Measurements from ENCODE around the gene ALDH1A3. TPM values are rescaled to one million over a fixed set of nuclear protein-coding genes. Genes with fewer than 3 reads are reported as not detected.

ALDH1A3 gene
- total and polyA plus RNA-seq, 11 donors, result 0.82 to 37.1 (median 4.7) TPM

DNA sequence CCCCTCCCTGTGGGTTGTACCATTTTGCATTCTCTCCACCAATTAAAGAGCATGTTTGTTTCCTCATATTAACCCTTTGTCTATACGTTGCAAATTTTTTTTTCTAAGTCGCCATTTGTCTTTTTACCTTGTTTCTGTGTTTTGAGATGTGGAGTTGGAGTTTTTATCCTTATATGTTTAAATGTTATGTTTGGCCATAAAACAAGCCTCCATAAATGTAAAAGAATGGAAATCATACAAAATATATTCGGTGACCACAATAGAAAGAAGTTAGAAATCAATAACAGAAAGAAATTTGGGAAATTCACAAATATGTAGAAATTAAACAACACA lies 68.8 kb downstream of the ALDH1A3 start:
- 84 to 91% (median 89%) methylated on average over 3 of the region's 3 CpGs for WGBS, 4 donors
- Histone ChIP-seq H3K36me3 (no peaks in the 10 kb centered on the region), H3K27ac (no peak overlapping the region), H3K4me1 (peaks cover 0 to 25% (median 0%) of the 10 kb centered on the region in 12 donors), H3K4me3 (no peak overlapping the region), H3K27me3 (no peaks in the 10 kb centered on the region), H3K9me3 (no peaks in the 10 kb centered on the region)
- DNase-seq (no peak), ATAC-seq (no peak)
- TF ChIP-seq, protein P1, sequence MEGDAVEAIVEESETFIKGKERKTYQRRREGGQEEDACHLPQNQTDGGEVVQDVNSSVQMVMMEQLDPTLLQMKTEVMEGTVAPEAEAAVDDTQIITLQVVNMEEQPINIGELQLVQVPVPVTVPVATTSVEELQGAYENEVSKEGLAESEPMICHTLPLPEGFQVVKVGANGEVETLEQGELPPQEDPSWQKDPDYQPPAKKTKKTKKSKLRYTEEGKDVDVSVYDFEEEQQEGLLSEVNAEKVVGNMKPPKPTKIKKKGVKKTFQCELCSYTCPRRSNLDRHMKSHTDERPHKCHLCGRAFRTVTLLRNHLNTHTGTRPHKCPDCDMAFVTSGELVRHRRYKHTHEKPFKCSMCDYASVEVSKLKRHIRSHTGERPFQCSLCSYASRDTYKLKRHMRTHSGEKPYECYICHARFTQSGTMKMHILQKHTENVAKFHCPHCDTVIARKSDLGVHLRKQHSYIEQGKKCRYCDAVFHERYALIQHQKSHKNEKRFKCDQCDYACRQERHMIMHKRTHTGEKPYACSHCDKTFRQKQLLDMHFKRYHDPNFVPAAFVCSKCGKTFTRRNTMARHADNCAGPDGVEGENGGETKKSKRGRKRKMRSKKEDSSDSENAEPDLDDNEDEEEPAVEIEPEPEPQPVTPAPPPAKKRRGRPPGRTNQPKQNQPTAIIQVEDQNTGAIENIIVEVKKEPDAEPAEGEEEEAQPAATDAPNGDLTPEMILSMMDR (IDR thresholded peaks at IDR 0.05), result no peak
- TF ChIP-seq POLR2A (IDR thresholded peaks at IDR 0.05), result no peak
- intact Hi-C loops (cut with DNase I), result no loop called here

DNA sequence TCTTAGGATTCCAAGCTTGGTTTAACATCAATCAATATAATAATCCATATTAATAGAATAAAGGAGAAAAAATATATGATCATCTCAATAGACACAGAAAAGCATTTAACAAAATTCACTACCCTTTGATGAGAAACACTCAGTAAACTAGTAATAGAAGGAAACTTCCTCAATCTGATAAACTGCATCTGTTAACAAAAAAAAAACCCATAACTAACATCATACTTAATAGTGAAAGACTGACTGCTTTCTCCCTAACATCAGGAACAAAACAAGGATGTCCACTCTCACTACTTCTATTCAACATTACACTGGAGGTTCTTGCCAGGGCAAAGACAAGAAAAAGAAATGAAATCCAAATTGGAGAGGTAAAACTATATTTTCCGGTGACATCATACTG lies 70.1 kb downstream of the ALDH1A3 start:
- no peak overlapping the region for H3K4me3 ChIP-seq
- peak overlapping the region in 1 of 12 donors; percentile 54 for H3K27ac ChIP-seq
- ATAC-seq (no peak), DNase-seq (no peak)
- peaks cover 0 to 12% (median 0%) of the 10 kb centered on the region in 12 donors for H3K4me1 ChIP-seq
- WGBS, 4 donors, result 96 to 100% (median 99%) methylated on average over 1 of the region's 1 CpG
- no peaks in the 10 kb centered on the region for H3K36me3 ChIP-seq
- intact Hi-C loops (cut with DNase I), result no loop called here
- no peaks in the 10 kb centered on the region for H3K27me3 ChIP-seq
- no peaks in the 10 kb centered on the region for H3K9me3 ChIP-seq
- TF ChIP-seq, protein P1 (IDR thresholded peaks at IDR 0.05), result no peak
- TF ChIP-seq POLR2A (IDR thresholded peaks at IDR 0.05), result no peak

DNA sequence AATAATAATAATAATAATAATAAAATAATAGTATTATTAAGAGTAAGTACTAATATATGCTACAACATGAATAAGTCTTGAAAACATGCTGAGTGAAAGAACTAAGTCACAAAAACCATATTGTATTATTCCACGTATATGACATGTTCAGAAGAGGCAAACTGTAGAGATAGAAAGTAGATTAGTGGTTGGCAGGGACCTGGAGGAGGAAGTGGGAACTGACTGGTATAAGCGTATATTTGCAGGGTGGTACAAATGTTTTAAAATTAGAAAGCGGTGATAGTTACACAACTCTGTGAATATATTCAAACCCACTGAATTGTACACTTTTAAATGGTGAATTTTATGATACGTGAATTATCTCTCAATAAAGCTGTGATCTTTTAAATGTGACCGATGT lies 72.3 kb downstream of the ALDH1A3 start:
- Histone ChIP-seq H3K4me1 (peaks cover 0 to 12% (median 0%) of the 10 kb centered on the region in 12 donors), H3K27me3 (no peaks in the 10 kb centered on the region), H3K4me3 (no peak overlapping the region), H3K36me3 (no peaks in the 10 kb centered on the region), H3K27ac (no peak overlapping the region), H3K9me3 (peaks cover 0 to 9% (median 0%) of the 10 kb centered on the region in 12 donors)
- 90 to 96% (median 91%) methylated on average over 5 of the region's 5 CpGs for WGBS, 4 donors
- ATAC-seq, result no peak
- no peak for TF ChIP-seq POLR2A (IDR thresholded peaks at IDR 0.05)
- TF ChIP-seq, protein P1 (IDR thresholded peaks at IDR 0.05), result no peak
- DNase-seq, result no peak
- intact Hi-C loops (cut with DNase I), result no loop called here

DNA sequence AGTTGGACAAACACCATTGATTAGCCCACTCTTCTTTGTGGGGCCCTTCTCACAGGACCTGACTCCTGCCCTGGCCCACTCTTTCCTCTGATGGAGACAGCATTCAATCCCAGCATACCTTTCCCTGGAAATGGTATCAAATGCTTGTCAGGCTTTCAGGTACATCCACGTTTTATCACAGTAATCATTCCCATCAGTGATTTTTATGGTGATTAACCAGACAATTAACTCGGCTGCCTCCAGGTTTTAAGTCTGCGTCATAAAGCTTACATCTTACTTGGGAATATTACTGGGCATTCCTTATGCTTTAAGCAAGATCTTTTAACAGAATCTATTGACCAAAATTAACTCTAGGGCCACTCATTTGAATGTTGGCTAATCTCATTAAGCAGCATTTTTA lies 72.9 kb downstream of the ALDH1A3 start:
- H3K4me3 ChIP-seq, result no peak overlapping the region
- DNase-seq (no peak), ATAC-seq (no peak)
- no peaks in the 10 kb centered on the region for H3K27me3 ChIP-seq
- WGBS, 4 donors, result 78 to 86% (median 84%) methylated on average over 3 of the region's 3 CpGs
- H3K4me1 ChIP-seq, result peaks cover 0 to 14% (median 0%) of the 10 kb centered on the region in 12 donors
- TF ChIP-seq, protein P1 (IDR thresholded peaks at IDR 0.05), result no peak
- TF ChIP-seq POLR2A (IDR thresholded peaks at IDR 0.05), result no peak
- H3K9me3 ChIP-seq, result peaks cover 0 to 9% (median 0%) of the 10 kb centered on the region in 12 donors
- no peak overlapping the region for H3K27ac ChIP-seq
- H3K36me3 ChIP-seq, result no peaks in the 10 kb centered on the region
- intact Hi-C loops (cut with DNase I), result no loop called here
